Esophagus mucosa (tissue), 1 donor: Measurements from ENCODE around the gene PTK6. TPM values are rescaled to one million over a fixed set of nuclear protein-coding genes. Genes with fewer than 3 reads are reported as not detected.

ENCODE experiments used
- total RNA-seq: library from RNA; stranded (reverse); gene quantifications from one replicate; pipeline ENCODE4 v1.2.4, GENCODE V29; 2023
- donor health status: DM: yes; HTN: yes; CAD: no.

Gene PTK6
- total RNA-seq, 1 donor from 2014 or later = 92.7 TPM

Other genes with a start within 250 kb of the PTK6 start
- gene COL20A1, start 244.2 kb downstream of the PTK6 start, total RNA-seq = not detected
- gene CHRNA4, start 176.0 kb downstream of the PTK6 start, total RNA-seq = not detected
- gene KCNQ2, start 64.7 kb downstream of the PTK6 start, total RNA-seq = not detected
- 0.76 TPM for gene EEF1A2, start 38.3 kb downstream of the PTK6 start, total RNA-seq
- 459 TPM for gene PPDPF, start 16.6 kb downstream of the PTK6 start, total RNA-seq
- gene SRMS, start 10.4 kb upstream of the PTK6 start, total RNA-seq = 0.44 TPM
- 0.28 TPM for gene FNDC11, start 16.8 kb upstream of the PTK6 start, total RNA-seq
- gene HELZ2, start 36.9 kb upstream of the PTK6 start, total RNA-seq = 32.0 TPM
- 6.9 TPM for gene GMEB2, start 89.7 kb upstream of the PTK6 start, total RNA-seq
- 4.6 TPM for gene STMN3, start 116.0 kb upstream of the PTK6 start, total RNA-seq
- gene RTEL1, start 120.9 kb upstream of the PTK6 start, total RNA-seq = 12.2 TPM
- 4.5 TPM for gene TNFRSF6B, start 159.3 kb upstream of the PTK6 start, total RNA-seq
- 31.1 TPM for gene ARFRP1, start 170.6 kb upstream of the PTK6 start, total RNA-seq
- 11.1 TPM for gene ZGPAT, start 170.7 kb upstream of the PTK6 start, total RNA-seq
- 5.1 TPM for gene LIME1, start 199.3 kb upstream of the PTK6 start, total RNA-seq
- 60.9 TPM for gene SLC2A4RG, start 202.4 kb upstream of the PTK6 start, total RNA-seq